Lower lobe of right lung (tissue), 2 donors: ENCODE data around the gene BAAT. TPM values are rescaled to one million over a fixed set of nuclear protein-coding genes. Genes with fewer than 3 reads are reported as not detected.

ENCODE experiments used
- ATAC-seq, 2 donors: fragments of 200-7000 bp; cut with Tn5 transposase; one replicate each; pipeline ENCODE4 v1.9.1; 2020 to 2022; ENCODE audit warnings: mild to moderate bottlenecking in 2 of 2, moderate library complexity in 2 of 2
- DNase-seq: peaks from one replicate; pipeline ENCODE4 v3.0.0-alpha.2; 2020
- H3K27ac ChIP-seq: fragments of 200-600 bp; one replicate; pipeline ENCODE4 v1.8.0; 2022
- H3K27me3 ChIP-seq: fragments of 200-600 bp; one replicate; pipeline ENCODE4 v1.8.0; 2022; ENCODE audit warnings: low read depth
- H3K36me3 ChIP-seq: fragments of 200-600 bp; one replicate; pipeline ENCODE4 v1.8.0; 2022; ENCODE audit warnings: mild to moderate bottlenecking
- H3K4me1 ChIP-seq: fragments of 200-600 bp; one replicate; pipeline ENCODE4 v1.8.0; 2022
- H3K4me3 ChIP-seq: fragments of 200-600 bp; one replicate; pipeline ENCODE4 v1.8.0; 2022; ENCODE audit warnings: mild to moderate bottlenecking
- H3K9me3 ChIP-seq: fragments of 200-600 bp; one replicate; pipeline ENCODE4 v1.8.0; 2022
- intact Hi-C: fragments of 100-400 bp; cut with DNase I; formaldehyde crosslinking; loops from one replicate; pipeline ENCODE4 v1.11.0; 2022
- total RNA-seq: library from RNA; stranded (reverse); fragmentation: NEBNext Ultra II Directional; extraction: Animal tissue kit (Norgen Biotek cat#: 25700); gene quantifications from one replicate; pipeline ENCODE4 v1.2.1, GENCODE V29; 2021
- TF ChIP-seq, protein P1 (sequence below): fragments of 200-600 bp; IDR thresholded peaks from one replicate; pipeline ENCODE4 v1.8.0; 2022; ENCODE audit warnings: antibody characterized with exemption, mild to moderate bottlenecking
- donor health status: DM: no; HTN: yes; CAD: no; lungs with severe emphysema.

BAAT gene
- total RNA-seq, 1 donor from 2014 or later = not detected

GRCh38 chr9:101323129-101323528 is 61.7 kb downstream of the BAAT start:
- intact Hi-C loops = no loop called here
- Histone ChIP-seq H3K9me3 (no peaks in the 10 kb centered on the region), H3K4me3 (no peak overlapping the region), H3K27me3 (no peaks in the 10 kb centered on the region), H3K27ac (no peak overlapping the region), H3K36me3 (no peaks in the 10 kb centered on the region), H3K4me1 (no peaks in the 10 kb centered on the region)
- DNase-seq = no peak
- ATAC-seq = no peak
- TF ChIP-seq, protein P1, sequence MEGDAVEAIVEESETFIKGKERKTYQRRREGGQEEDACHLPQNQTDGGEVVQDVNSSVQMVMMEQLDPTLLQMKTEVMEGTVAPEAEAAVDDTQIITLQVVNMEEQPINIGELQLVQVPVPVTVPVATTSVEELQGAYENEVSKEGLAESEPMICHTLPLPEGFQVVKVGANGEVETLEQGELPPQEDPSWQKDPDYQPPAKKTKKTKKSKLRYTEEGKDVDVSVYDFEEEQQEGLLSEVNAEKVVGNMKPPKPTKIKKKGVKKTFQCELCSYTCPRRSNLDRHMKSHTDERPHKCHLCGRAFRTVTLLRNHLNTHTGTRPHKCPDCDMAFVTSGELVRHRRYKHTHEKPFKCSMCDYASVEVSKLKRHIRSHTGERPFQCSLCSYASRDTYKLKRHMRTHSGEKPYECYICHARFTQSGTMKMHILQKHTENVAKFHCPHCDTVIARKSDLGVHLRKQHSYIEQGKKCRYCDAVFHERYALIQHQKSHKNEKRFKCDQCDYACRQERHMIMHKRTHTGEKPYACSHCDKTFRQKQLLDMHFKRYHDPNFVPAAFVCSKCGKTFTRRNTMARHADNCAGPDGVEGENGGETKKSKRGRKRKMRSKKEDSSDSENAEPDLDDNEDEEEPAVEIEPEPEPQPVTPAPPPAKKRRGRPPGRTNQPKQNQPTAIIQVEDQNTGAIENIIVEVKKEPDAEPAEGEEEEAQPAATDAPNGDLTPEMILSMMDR = no peak

DNA sequence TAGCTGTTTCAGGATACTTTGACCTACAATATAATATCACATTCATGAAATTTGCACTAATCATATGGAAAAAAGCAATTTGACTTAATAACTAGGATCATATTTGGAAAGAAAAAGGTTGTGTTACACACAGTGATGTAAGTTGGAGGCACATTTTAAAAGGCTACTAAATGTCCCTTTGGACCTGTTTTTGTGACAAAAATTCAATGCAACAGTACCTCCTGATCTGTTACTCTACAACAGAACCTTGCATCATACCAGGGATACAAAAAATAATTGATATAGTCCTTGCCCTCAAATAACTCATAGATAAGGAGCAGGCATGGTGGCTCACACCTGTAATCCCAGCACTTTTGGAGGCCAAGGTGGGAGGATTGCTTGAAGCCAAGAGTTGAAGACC is 67.1 kb downstream of the BAAT start:
- TF ChIP-seq, protein P1 = no peak
- intact Hi-C loops = loop anchor here (10.0 kb wide), 1 partner anchor 193 kb away; no protein-coding TSS in a partner anchor
- H3K4me1 ChIP-seq = no peaks in the 10 kb centered on the region
- no peaks in the 10 kb centered on the region for H3K36me3 ChIP-seq
- DNase-seq (no peak), ATAC-seq (no peak)
- no peaks in the 10 kb centered on the region for H3K9me3 ChIP-seq
- H3K27ac ChIP-seq = no peak overlapping the region
- no peak overlapping the region for H3K4me3 ChIP-seq
- no peaks in the 10 kb centered on the region for H3K27me3 ChIP-seq

GRCh38 chr9:101315112-101315450 is 69.7 kb downstream of the BAAT start:
- Histone ChIP-seq H3K27me3 (no peaks in the 10 kb centered on the region), H3K4me3 (no peak overlapping the region), H3K4me1 (no peaks in the 10 kb centered on the region), H3K27ac (no peak overlapping the region), H3K36me3 (no peaks in the 10 kb centered on the region), H3K9me3 (no peaks in the 10 kb centered on the region)
- intact Hi-C loops = loop anchor here (10.0 kb wide), 1 partner anchor 190 kb away; no protein-coding TSS in a partner anchor
- TF ChIP-seq, protein P1 = no peak
- no peak for ATAC-seq
- DNase-seq = no peak

DNA sequence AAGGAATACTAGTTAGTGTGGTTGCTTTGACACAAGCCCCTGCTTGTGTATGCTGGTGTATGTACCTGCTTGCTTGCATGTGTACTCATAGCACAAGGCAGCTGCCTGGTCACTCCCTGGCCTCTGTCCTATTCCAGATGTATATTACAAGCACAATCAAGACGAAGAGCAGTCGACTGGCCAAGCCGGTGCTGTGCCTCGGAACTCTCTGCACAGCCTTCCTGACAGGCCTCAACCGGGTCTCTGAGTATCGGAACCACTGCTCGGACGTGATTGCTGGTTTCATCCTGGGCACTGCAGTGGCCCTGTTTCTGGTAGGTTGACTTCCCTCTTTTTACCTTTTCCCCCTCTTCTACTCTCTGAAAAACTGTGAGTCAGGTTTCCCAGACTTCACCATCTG is 72.1 kb downstream of the BAAT start:
- Histone ChIP-seq H3K36me3 (no peaks in the 10 kb centered on the region), H3K9me3 (no peaks in the 10 kb centered on the region), H3K4me3 (no peak overlapping the region), H3K4me1 (no peaks in the 10 kb centered on the region), H3K27ac (no peak overlapping the region), H3K27me3 (no peaks in the 10 kb centered on the region)
- no peak for DNase-seq
- TF ChIP-seq, protein P1 = no peak
- ATAC-seq = no peak
- intact Hi-C loops = loop anchor here (10.0 kb wide), 1 partner anchor 188 kb away; no protein-coding TSS in a partner anchor

GRCh38 chr9:101311758-101312420 is 72.9 kb downstream of the BAAT start:
- ATAC-seq = peak; percentile 54 to 79
- TF ChIP-seq, protein P1 = peak; percentile 71

More at GRCh38 chr9:101311758-101312420, 72.9 kb downstream of the BAAT start:
- Histone ChIP-seq H3K27ac (no peak overlapping the region), H3K4me3 (no peak overlapping the region), H3K4me1 (no peaks in the 10 kb centered on the region), H3K9me3 (no peaks in the 10 kb centered on the region), H3K36me3 (no peaks in the 10 kb centered on the region), H3K27me3 (no peaks in the 10 kb centered on the region)
- intact Hi-C loops = loop anchor here (10.0 kb wide), 1 partner anchor 187 kb away; no protein-coding TSS in a partner anchor
- DNase-seq = no peak
